SKM-1 (cell line): ENCODE measurements around the gene HIGD2A.

Experiments used
- DNase-seq: peaks from one replicate; lab custom pipeline; 2025; ENCODE audit not compliant: unreplicated experiment; lab: John Stamatoyannopoulos, UW

The HIGD2A gene

DNA sequence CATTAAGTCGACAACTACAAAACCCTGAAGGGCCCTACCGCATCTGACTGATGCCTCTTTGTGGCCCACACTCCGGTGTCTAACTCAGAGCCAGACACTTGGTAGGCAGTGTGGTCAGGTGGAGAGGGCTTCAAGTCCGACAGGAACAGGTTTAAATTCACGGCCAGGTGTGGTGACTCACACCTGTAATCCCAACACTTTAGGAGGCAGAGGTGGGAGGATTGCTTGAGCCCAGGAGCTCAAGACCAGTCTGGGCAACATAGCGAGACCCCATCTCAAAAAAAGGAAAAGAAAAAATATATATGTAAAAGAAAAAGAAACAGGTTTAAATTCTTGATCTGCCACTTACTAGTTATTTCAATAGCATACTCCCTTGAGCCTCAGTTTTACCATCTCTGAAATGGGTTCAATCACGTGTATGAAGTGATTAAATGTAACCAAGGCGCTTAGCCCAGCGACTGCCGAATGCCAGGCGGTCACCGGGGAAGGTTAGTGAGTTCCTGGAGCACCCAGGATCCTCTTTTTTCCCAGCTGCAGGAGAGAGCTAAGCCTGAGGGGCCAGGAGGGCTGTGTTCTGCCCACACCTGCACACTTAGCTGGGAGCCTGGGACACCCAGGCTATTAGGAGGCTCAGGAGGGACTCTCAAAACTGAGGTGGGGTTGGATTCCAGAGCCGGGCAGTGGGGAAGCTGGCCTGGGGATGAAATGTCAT, 26.8 kb downstream of the HIGD2A start:
- no peak for DNase-seq

DNA sequence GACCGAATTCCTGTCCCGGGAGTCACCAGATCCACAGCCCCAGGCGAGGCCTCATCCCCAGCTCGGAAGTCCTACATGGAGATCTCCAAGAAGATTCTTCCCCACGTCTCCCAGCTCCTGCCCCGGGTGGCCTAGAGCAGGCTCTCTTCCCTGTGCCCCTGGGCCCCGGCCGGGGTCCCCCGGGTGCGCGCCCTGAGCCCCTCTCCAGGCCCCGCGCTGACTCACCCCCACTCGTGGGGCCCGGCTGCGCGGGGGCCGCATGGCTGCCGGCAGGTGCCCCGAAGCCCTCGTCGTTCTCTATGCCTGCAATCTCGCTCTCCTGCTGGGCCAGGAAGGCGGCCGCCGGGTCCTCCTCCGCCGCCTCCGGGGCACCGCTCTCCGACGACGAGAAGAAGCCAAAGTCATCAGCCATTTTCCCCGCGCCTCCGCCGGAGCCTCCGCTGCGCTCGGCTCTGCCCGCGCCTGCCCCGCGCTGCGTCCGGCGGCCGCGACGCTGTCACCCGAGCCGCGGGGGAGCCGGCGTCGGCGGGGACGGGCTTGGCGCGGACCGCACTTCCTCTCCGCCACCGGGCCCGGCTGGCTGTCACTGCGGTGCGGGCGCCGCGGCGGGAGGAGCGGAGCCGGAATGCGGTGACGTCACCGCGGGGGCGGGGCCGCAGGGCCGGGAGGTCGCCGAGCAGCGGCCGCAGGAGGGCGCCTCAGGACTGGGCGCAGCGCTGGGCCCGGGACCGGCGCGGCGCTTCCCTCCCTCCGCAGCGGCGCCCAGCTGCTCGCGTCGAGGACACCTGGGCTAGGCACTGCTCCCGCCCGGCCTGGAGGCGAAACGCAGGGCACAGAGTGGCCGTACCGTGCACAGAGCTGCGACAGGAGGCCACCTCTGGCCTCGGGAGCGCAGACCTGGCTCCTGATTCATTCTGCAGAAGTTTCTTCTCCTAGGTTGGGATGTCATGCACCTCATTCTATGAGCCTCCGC, 27.7 kb downstream of the HIGD2A start, which contains the start of gene CLTB:
CLTB (minus strand) TSS at position 588 of the 973 bp plus-strand sequence; CDS start at position 412, 176 bp downstream.
- peak; percentile 66 for DNase-seq

DNA sequence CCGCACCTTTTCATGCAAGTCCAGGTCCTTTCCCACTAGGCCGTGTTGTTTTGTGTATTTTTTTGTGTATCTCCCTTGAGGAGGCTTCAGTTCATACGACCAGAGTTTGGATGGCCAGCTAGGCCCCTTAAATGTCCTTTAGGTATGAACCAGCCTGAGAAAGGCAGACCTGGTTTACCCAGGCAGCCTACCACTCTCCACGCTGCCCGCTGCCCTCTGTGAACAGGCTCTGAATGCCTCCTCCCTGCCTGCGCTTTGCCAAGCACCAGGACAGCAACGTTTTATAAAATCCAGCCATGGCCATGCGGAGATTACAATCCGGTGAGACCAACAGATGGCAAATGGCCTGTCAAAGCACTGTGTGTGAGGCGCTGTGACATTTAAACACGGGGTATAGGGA, 28.4 kb downstream of the HIGD2A start:
- no peak for DNase-seq

DNA sequence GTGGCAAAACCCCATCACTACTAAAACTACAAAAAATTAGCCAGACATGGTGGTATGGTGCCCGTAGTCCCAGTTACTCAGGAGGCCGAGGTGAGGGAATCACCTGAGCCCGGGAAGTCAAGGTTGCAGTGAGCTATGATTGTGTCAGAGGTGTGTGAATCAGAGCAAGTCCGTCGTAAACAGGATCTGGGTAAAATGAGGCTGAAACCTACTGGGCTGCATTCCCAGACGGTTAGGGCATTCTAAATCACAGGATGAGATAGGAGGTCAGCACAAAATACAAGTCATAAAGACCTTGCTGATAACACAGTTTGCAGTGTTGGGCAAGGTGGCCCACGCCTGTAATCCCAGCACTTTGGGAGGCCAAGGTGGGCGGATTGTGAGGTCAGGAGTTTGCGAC, 29.7 kb downstream of the HIGD2A start:
- no peak for DNase-seq

DNA sequence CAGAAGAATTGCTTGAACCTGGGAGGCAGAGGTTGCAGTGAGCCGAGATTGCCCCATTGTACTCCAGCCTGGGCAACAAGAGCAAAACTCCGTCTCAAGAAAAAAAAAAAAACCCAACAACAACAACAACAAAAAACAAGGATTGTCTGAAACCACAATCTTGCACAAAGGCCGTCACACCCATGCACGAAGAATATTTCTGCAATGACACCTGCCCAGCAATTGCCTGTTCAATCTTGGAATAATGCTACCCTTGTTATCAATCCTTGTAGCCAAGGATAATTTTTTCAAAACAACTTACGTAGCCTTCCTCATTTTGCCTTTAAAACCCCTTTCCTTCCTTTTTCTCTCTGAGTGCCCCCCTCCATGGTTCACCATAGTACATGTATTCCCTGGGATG, 31.5 kb downstream of the HIGD2A start:
- no peak for DNase-seq

DNA sequence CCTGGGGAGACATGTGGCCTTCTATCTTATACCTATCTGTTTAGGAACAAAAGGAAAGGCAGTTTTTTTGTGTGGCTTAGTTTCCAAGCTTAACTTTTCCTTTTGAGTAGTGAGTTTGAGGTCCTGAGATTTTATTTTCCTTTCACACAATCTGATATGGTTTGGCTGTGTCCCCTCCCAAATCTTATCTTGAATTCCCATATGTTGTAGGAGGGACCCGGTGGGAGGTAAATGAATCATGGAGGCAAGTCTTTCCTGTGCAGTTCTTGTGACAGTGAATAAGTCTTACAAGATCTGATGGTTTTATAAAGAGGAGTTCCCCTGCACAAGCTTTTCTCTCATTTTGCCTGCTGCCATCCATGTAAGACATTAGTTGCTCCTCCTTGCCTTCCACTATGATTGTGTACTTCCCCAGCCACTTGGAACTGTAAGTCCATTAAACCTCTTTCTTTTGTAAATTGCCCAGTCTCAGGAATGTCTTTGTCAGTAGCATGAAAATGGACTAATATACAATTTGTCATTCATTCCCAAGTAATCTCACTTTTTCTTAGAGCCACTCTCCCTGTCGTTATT, 32.5 kb downstream of the HIGD2A start:
- no peak for DNase-seq

DNA sequence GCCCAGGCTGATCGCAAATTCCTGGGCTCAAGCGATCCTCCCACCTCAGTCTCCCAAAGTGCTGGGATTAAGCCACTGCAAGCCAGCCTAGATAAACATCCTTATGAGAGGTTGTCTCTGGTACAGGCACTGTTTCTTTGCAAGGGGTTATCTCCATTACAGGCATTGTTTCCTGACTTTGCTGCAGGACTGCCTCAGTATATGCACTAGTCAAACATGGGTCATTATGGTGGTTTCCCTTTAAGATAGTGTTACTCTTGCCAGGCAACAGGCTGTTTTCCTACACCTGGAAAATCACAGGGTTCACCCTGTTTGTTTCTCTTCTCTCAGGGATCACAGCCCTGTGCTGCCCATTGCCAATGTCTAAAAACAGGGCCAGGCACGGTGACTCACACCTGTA, 35.6 kb downstream of the HIGD2A start:
- DNase-seq, result no peak

DNA sequence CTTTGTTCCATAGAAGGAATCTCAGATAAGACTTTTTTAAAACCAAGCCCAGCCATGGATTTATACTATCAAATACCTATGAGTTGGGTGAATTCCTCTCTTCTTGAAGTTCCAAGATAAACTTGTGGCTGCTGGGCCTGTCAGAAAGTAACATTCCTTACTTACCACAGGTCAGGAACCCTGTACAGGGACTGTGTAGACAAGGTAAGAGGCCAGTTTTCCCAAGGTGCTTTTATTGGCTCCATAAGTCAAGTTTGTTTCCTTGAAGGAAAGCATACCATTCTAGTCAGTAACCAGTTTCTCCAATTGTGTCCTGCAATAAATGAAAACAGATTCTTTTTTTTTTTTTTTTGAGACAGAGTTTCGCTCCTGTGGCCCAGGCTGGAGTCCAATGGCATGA, 36.6 kb downstream of the HIGD2A start:
- no peak for DNase-seq

DNA sequence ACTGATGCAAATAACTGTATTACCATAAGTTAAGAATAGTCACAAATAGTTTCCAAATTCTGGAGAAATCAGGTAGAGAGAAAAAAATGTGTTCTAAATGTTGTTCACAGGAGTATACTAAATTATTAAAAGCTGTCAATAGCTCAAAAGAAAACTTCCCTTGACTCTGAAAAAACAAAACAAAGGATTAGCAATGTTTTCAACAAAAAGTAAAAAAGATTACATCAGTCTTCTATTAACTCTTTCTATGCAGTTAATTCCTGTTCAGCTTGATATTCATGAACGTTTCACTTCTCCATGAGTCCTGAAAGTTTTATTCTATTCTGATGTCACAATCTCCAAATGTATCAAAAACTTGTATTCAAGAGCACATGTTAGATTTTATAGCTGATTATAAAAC, 37.2 kb downstream of the HIGD2A start:
- DNase-seq, result no peak

DNA sequence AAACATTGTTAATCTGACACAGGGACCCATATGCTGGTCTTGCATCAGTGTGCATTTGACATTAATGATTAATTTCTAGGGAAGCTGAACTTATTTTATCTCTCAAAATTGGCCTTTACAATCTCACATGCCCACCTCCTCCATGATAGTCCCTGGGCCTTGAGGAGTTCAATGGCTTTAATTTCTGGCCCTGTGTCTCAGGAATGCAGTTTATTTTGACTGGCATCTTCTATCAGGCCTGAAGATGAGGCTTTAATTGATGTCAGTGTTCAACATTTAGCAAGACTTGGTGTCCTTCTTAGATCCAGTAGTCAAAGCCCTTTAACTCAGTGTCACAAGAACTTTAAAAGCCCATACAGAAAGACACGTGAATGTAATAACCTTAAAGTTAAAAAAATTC, 38.3 kb downstream of the HIGD2A start:
- no peak for DNase-seq

DNA sequence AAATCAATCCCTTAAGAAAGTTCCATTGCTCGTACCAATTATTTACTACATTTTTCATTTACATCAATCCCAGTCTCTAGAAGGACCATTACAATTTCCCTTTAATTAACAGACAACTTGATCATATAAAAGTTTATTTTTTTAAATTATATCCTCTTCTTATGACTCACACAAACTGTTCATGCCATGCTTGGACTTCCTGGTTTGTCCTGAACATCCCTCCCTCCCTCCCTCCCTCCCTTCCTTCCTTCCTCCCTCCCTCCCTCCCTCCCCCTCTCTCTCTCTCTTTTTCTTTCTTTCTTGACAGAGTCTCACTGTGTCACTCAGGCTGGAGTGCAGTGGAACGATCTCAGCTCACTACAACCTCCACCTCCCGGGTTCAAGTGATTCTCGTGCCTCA, 39.4 kb downstream of the HIGD2A start:
- no peak for DNase-seq

DNA sequence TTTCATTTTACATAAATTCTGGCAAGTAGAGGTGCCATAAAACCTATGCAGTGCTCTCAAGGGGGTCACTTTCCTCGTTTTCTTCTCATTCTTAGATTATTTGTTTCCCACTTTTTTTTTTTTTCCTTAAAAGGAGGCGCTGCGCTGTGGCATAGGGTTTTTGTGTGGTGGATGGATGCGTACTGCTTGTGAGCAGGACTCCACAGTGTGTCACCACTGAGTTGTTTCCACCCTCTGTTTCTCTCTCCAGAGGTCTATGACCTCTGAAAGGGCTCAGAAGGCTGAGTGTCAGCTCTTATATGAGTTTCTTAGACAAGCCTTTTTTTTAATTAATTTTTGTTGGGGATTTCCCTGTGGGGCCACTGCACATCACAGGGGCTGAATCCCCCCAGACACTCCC, 41.4 kb downstream of the HIGD2A start:
- no peak for DNase-seq

DNA sequence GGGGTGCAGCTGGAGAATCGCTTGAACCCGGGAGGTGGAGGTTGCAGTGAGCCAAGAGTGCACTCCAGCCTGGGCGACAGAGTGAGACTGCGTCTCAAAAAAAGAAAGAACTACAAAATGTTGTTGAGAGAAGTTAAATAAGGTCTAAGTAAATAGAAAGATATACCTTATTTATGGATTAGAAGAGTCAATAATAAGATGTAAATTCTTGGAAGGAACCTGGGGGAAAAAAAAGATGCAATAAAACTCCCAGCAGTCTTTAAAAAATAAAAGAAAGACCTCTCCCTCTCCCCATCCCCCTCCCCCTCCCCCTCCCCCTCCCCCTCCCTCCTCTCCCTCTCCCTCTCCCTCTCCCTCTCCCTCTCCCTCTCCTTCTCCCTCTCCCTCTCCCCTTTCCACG, 44.2 kb downstream of the HIGD2A start:
- no peak for DNase-seq

DNA sequence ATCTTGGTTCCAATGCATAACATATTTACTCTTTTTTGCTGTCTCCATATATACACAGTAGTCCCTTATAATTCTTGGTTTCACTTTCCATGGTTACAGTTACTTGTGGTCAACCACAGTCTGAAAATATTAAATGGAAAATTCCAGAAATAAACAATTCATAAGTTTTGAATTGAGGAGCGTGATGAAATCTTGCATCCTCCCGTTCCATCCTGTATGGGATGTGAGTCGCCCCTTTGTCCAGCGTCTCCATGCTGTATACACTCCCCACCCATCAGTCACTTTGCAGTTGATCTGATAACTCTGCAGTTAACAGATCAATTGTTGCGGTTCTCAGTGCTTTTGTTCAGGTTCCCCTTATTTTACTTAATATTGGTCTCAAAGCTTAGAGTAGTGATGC, 48.1 kb downstream of the HIGD2A start:
- no peak for DNase-seq

DNA sequence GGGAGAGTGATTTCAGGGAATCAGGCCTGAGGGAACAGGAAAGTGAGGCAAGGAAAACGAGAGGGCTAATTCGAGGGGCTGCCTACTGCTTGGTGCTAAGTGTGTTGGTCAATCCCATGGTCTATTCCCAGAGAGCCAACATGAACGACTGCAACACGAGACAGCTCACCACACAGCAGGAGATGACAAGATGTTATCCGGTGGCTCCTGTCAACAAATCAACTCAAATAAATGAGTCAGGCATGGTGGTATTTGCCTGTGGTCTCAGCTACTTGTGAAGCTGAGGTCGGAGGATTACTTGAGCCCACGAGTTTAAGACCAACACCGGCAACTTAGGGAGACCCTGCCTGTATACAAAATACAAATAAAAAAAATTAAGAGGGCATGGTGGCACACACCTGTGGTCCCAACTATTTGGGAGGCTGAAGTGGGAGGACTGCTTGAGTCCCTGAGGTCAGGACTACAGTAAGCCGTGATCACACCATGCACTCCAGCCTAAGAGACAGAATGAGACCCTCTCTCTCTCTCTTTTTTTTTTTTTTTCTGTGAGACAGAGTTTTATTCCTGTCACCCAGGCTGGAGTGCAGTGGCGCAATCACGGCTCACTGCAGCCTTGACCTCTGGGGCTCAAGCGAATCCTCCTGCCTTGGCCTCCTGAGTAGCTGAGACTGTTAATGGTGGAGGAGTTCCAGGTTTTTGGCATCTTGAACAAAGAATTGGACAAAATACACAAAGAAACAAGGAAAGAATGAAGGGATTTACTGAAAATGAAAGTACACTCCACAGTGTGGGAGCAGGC, 50.6 kb downstream of the HIGD2A start:
- DNase-seq, result no peak
